TTC549 (cell line): ENCODE results near the gene SUSD1.
"Not testable (repeated sequence)": the region's sequence is repeated elsewhere in the genome, so short reads cannot be mapped to it uniquely, and the experiment has no call there.

Experiments used
- FAIRE-seq: peaks from 2 replicates; lab custom pipeline; 2012; peaks lifted over from hg19 to GRCh38; lab: Jason Lieb, UNC

SUSD1 gene

DNA sequence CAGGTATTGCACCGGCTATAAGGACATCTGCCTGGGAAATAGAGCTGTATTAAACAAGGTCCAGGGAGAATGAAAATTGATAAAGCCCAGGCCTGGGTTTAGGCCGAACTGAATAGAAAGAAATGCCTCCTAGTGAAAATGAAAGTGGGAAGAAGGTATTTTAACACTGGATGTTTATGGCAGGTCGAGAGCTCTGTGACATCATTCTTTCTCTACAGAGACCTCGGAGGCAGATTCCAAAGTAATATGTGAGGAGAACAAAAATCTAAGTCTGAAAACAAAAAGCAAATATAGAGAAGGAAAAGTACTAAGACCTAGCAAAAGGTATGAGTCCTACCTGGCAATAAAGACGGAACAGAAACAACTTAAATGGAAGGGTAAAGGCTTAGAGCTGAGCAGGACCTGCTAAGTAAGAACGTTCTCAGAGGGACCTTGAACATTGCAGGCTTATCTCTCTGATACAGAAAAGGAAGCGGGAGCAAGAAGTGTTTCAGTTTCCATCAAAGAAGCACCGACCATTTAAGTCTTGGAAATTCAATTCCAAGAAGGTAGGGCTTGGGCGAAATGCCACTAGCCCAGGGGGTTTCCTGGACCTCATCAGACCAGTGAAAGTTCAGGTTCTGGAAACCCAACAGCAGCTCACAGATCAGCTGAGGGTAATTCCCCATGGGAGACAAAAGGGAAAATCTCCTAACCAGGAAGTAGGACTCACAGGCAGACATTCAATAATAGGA, 80.0 kb downstream of the SUSD1 start:
- no peak for FAIRE-seq

DNA sequence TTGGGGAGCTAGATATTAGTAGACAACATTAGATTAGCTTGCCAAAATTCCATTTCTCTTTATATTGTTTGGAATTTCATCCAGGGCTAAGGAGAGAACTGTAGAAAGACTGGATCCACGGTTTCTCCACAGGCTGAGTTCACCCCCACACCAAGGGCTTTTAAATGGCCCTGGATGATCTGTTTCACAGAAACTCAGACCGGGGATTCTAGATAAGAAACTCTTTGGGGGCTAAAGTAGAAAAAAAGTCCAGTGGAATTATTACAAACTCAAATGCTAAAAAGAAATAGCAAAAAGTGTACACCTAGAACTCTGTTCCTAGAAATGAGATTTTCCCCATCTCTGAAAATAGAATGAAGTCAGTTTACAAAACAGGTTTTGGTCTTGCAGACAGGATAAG, 80.9 kb downstream of the SUSD1 start:
- FAIRE-seq: no peak

DNA sequence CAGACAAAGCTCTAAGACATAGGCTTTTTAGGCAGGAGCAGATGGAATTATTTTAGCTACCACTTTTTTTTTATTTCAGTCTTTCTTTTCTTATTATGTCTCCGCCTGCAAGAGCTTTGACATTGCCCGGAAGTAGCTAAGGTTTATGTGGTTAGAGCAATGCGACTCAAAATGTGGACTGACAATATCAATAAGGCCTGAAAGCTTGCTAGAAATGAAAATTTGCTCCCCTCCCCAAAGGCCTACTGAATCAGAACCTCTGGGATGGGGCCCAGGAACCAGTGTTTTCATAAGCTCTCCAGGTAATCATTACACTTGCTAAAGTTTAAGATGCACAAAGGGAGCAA, 81.3 kb downstream of the SUSD1 start:
- no peak for FAIRE-seq

DNA sequence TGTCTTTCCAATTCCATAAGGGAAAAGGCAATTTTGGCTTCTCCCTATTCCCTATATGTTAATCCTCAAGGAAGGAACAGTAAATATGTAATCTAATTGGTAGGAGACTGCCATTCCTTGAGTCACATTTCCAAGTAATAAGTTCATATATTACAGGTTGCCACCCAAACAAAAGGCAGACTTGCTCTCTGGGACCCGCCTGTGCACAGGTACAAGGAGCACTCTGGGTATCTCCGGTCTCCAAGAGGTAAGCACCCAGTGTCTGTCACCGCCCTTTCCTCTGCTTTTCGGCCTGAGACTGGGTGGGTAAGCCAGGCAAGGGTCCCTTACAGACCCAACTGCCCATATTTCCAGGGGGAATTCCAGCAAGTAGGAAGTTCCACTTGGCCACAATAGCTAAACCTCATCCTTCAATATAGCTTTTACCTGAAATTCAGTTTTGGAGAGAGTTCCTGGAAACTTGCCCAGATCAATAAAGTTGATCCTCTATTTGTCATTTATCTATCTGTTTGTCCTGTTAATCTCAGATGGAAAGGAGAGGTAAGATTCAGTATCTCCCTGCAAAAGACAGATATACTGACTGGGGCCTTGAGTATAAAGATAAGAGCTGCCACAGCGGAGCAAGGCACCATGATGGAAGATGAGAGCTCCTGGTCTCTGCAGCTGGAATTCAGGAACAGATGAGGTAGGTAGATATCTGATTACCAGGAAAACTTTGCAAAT, 81.8 kb downstream of the SUSD1 start:
- FAIRE-seq: no peak

DNA sequence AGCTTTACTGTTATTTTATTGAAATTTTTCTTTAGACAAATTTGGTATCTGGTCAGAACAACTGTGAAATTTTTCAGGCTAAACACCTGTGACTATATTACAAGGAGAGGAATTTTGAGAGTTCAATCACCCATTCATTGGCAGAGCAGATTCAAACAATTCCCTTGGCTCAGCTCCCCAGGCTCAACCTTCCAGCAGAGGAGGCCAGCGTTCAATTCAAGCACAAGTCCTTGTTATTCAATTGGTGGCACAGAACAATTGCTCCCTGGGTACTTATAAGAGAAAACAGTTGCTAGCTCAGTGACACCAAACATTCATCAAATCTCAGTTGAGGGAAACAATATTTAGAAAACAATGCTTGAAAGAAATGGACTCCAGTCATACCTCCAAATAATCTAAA, 83.3 kb downstream of the SUSD1 start:
- FAIRE-seq: no peak

DNA sequence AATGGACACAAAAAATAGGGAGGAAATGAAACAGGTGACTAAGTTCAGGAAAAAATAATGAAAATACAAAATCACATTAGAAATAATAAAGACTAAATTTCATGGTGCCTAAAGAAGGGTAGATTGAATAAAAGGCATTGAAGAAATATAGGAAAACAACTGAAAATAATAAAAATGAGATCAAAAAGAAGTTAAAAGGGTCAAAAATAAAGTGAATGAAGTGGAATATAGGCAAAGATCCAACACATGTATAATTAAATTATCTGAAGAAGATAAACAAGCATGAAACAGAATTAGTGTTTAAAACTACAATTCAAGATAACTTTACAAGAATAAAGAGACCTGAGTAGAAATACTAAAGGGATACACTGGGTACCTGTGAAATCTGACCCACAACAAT, 87.6 kb downstream of the SUSD1 start:
- FAIRE-seq: no peak

DNA sequence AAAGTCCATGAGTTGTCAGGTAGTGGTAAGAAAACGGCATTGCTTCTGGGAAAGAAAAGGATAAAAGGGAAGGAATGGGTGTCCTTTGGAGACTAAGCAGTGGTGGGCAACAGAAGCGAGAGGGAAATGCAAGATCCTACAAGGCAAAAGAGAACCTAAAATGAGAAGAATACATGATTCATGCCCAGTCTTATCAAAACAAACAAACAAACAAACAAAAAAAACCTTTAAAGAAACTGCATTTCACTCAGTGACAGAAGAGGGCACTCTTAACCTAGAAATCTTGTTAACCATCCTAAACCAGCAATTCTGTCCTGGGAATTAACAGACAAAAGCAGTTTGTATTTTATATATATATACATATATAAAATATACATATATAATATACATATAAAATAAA, 88.5 kb downstream of the SUSD1 start:
- FAIRE-seq: peak; percentile 90

DNA sequence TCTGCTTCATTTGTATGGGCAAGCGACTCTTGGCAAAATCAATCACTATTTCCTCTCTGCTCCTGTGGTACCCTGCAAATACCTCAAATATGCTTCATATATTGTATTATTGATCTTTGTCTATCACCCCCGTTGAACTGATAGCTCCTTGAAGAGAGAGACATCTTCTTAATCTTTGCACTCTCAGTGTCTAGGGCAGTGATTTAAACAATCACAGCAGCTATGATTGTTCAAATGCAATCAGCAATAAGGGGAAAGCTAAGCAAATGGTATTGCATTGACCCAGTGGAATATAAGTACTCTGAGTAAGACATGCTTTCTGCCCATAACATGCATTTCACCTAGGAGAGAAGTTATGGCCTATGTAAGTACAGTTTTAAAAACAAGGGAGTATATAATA, 90.2 kb downstream of the SUSD1 start:
- no peak for FAIRE-seq

DNA sequence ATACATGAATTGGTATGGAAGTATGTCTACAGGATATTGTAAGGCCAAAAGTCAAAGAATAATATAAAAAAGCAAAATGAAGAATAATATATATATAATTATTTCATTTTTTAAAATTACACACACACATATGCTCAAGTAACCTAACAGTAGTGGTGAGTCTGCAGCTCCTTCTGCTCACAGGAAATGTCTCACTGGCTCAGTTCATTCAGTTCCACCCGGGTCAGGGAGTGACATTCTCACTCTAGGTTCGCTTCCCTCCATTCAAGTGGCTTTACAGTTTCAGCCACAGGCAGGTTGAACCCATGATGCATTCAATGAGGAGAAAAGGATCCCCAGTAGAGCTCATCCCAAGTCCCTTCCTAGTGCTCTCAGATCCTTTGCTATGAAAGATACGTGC, 90.8 kb downstream of the SUSD1 start:
- no peak for FAIRE-seq

DNA sequence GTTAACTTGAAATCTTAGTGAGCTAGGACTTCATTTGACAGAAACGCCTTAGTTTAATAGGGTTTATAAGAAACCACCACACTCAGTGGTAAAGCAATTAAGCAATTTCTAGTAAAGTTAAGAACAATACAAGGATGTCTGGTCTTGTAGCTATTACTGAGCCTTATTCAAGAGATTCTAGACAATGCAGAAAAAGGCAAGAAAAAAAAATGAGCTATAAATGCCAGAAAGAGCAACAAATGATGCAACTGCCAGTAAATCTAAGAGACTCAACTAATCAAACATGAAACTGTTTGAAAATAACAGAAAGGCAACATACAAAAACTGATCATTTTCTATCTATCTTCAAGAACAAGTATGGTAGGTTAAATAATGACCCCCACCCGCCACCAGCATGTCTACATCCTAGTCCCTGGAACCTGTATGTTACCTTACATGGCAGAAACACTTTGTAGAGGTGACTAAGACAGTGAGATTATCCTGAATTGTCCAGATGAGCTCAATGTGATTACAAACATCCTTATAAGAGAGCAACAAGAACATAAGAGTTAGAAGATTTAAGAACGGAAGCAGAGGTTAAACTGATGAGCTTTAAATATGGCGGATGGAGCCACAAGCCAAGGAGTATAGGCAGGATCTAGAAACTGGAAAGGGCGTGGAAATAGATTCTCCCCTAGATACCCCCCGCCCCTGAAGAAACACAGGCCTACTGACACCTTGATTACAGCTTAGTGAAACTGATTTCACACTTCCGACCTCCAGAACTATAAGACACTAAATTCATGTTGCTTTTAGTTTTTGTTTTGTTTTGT, 93.0 kb downstream of the SUSD1 start:
- FAIRE-seq: no peak

DNA sequence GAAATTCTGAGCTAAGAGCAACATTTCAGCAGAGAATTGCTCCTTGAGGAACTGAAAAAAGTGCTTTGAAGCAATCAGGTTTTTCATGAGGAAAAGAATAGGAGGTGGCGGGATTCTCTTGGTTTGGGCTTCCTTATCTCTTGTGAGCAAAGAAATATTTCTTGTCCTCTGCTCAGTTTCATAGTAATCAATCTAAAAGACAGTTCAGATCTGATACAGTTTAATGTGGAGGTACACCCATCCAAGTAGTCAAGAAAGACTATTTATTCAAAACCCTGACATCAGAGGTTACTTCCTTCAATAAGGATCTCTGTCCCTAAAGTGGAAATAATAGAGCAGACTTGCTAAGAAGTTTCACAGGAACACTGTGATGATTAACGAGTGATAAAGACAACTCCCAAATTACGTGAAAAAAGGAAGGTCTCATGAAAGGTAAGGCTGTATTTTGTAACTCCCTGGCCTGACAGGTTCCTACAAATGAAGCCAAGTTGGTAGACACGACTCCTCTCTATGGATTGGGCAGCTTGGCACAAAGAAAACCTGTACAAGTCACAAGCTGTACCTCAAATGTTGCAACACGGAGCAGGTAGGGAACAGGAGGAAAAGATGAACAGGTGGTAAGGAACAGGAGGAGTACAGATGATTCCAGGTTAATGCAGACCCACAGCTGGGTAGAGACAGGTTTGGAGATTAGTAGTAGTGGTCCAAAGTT, 94.1 kb downstream of the SUSD1 start:
- FAIRE-seq: no peak

DNA sequence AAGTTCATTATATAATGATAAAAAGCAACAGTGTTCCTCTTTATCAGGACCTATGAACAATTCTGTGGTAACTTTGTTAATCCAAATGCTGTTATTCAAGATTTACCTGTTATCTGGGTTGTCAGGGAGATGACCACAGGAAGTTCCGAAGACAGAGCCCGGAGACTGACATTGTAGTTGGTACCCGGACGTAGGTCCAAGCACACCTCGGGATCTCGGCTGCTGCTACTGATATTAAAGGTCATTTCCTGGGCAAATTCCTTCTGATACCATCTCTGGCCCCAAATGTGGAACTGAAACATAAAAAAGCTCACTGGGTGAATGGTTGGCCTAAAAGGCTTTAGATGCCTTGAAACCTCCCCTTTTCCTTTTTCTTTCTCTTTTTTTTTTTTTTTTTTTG, 96.7 kb downstream of the SUSD1 start:
- no peak for FAIRE-seq

DNA sequence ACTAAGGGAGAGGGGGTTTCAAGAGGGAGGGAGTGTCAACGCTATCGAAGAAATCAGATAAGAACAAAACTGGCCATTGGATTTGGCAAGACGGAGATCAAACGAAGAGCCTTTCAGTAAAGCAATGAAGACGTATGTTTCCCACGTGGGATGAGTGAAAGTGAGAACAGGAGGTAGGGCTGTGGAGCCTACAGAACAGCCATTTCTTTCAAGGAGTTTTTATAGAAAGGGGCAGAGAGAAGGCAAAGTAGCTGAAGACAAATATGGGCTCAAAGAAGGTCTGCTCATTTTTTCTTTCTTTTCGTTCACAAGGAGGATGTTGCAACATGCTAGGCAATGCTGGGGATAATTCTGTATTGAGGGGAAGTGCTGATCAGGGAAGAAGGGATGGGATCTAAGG, 98.3 kb downstream of the SUSD1 start:
- FAIRE-seq: no peak

DNA sequence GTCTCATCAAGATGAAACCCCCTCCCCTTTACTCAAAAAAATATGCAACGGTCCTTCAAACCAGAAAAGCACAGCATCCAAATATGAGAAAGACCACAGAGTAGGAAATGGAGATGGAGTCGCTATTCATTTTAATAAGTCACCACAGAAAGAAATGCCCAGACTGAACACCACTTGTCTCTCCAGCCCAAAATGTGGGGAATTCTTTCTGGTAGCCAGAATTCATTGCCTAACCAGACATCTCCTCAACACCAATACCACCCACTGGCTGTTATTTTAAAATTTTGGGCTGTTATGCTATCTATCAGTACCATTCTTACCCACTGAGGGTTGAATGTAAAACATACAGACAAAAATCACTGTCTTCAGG, 100.1 kb downstream of the SUSD1 start:
- FAIRE-seq: no peak

DNA sequence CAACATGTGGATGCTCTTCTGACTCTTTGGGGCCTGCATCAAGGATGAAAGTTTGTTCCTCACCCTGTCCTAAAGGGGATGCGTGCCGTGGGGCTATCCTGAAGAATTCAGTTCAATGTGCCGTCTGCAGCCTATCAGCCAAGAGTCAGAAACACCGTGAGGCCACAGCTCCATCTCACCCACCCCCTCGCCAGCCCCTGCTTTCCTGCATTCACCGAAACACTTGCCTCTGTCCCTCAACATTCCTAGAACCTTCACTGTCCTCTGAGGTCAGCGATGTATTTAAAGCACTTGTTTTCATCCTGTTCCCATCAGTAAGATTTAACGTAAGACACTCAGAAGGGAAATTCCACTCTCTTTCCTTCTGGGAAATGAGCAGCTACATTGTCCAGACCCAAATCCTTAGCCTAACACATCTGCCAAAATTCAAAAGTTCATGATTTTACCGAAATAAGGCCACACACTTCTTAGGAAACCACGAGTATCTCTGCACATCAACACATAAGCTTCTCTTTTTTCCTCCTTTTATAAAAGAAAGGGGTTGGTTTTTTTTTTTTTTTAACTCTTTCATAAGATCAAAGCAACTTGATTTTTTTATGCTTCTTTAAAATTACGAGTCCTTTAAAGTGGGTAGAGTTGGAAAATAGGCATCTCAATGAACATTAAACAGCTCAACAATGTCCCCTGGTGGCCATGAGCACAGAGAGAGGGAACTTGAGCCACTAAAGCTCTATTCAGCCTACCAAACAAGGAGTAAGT, 100.7 kb downstream of the SUSD1 start:
- peak; percentile 11 for FAIRE-seq

DNA sequence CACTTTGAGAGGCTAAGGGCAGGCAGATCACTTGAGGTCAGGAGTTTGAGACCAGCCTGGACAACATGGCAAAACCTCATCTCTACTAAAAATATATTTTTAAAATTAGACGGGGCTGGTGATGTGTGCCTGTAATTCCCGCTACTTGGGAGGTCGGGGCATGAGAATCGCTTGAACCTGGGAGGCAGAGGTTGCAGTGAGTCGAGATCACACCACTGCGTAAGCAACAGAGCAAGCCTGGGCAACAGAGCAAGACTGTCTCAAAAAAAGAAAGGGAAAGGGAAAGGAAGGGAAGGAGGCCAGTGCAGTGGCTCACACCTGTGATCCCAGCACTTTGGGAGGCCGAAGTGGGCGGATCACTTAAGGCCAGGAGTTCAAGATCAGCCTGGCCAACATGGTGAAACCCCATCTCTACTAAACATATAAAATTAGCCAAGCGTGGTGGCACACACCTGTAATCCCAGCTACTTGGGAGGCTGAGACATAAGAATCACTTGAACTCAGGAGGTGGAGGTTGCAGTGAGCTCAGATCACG, 101.4 kb downstream of the SUSD1 start:
- FAIRE-seq: not testable (repeated sequence)

DNA sequence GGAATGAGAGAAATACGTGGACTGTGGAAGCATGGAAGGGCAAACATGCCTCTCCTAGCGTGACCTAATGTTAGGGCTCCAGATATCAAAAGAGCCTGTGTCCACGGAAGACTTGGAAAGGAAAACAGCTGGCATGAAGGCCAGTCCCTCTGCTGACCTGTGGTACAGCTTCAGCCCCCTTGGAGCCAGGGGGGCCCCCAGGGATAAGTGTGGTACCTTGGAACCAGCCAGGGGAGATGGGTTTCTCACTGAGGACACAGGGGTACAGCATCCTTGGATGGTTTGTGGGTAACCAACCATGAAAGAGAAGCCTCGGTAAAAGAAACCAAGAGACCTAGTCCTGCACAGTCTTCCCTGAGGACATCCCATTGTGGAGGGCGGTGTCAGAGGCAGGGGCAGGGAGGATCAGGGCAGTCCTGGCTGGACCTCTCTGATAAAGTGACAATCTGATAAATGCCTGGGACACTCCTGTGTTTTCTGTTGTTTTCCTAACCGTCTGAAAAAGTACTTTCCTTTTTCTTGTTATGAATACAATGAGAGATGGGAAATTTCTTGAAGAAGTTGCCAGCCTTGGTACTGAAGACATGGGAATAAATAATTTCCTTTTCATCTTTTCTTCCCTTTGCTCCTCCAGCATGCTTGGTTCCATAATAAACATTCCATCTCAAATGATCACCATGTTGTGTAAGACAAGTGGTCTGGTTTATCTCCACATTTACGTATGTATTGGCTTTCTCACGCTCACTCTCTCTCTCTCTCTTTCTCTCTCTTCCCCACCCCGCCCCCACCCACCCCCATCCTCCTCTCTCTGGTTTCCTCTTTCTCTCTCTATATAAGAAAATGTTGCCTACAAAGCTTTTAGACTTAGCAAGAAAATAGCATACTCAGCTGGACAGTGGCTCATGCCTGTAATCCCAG, 102.1 kb downstream of the SUSD1 start:
- FAIRE-seq: no peak

DNA sequence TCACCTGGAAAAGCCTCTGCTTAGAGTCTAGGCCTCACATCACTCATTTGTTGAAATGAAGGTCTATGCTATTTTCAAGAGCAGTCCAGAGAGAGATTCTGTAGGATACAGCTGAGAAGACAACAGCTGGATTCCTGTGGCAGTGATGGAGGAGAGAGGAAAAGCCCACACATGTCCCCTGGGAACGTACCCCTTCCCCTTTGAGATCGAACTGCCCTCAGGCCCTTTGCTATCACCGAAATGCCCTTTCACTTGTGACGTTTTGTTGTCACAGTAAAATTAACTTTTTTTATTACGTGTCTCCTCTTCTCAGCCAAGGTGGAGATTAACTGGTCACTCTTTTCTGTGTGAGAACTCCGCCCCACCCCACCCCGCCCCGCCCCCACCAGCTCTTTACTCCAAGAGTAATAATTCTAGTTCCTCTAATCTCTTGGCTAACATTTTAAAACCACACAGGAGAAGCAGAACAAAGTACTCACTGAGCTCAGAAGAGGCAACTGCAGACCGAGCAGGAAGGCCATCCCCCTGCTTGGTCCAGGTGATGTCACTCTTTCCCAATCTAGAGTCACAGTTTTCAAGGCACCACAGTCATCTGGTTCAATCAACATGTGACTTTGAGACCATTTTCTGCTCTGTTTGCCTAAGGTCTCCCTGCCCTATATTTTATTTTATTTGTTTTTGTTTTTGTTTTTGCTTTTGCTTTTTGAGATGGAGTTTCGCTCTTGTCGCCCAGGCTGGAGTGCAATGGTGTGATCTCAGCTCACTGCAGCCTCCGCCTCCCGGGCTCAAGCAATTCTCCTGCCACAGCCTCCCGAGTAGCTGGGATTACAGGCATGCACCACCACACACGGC, 105.6 kb downstream of the SUSD1 start:
- no peak for FAIRE-seq

DNA sequence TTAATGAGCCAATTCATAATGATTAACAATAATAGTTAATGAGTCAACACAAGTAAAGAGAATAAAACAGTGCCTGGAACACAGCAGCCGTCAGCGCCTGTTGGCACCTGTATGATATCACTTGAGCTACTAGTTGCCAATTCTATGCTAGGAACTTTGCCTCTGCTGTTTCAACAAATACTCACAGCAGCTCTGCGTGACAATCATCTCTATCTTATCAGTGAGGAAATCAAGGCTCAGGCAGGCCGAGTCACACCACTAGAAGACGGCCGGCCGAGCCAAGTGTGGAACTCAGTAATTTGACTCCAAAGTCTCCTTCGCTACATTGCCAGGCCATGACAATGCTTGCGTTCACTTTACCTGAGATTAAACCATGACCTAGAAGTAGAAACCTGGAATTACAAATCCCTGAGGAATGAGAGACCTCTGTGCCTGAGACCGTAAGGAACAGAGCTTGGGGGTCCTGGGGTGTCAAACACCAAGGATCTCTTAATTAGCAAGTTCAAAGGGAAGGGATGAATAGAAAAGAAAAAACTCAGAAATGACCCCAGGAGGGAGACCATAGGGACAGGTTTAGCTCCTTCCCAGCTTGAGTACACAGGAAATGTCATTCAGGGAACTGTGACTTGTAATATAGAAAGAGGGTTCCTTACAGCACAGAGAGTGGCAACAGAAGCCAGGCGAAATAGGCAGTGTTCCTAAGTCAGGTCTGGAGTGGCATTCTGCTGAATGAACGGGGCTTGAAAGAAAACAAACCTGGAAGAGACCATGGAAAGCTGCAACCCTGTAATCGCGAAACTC, 109.1 kb downstream of the SUSD1 start:
- no peak for FAIRE-seq
